H4 (cell line): ENCODE measurements around the gene C18orf54. TPM values are rescaled to one million over a fixed set of nuclear protein-coding genes. Genes with fewer than 3 reads are reported as not detected.
"Not testable (repeated sequence)": the region's sequence is repeated elsewhere in the genome, so short reads cannot be mapped to it uniquely, and the experiment has no call there.

Experiments
- DNase-seq: peaks from one replicate; pipeline ENCODE4 v3.0.0-alpha.2; 2015; ENCODE audit warnings: low spot score
- total RNA-seq: library from RNA; depleted of rRNA; stranded (reverse); fragments of >200 nt; shearing (Covaris generic); gene quantifications from 2 replicates; pipeline ENCODE4 v1.2.3, GENCODE V29; 2014; rRNA removed

C18orf54 gene
- total RNA-seq, 1 experiment from 2014 or later: 2.5 TPM

DNA sequence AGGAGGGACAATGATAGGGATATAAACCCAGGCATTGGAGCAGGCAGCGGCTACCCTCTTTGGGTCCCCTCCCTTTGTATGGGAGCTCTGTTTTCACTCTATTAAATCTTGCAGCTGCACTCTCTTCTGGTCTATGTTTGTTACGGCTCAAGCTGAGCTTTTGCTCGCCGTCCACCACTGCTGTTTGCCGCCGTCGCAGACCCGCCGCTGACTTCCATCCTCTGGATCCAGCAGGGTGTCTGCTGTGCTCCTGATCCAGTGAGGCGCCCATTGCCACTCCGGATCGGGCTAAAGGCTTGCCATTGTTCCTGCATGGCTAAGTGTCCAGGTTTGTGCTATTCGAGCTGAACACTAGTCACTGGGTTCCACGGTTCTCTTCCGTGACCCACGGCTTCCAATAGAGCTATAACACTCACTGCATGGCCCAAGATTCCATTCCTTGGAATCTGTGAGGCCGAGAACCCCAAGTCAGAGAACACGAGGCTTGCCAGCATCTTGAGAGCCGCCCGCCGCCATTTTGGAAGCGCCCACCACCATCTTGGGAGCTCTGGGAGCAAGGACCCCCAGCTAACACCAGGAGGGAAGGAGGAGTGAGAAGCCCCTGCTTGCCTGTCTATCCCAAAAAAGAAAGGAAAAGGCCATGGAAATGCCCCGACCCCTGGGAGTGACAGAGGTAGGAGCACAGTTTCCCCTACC lies 29.2 kb downstream of the C18orf54 start:
- DNase-seq: not testable (repeated sequence)

DNA sequence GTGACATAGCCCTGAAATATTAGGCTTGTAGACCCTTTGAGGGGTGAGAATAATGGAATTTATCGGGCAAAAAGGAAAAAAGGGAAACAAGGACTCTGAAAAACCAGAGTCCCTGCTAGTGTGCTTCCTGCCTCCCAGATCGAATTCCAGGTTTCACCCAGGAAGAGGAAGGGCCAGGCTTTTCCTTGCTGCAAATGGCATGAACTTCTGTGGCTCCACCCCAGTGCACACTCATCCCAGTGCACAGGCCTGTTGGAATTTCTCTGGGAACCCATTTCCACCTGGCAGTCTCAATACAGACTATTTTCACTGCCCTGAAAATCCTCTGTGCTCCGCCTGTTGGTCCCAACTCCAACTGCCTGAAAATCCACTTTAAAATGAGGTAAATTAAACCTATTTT lies 29.9 kb downstream of the C18orf54 start:
- DNase-seq: peak; percentile 24

DNA sequence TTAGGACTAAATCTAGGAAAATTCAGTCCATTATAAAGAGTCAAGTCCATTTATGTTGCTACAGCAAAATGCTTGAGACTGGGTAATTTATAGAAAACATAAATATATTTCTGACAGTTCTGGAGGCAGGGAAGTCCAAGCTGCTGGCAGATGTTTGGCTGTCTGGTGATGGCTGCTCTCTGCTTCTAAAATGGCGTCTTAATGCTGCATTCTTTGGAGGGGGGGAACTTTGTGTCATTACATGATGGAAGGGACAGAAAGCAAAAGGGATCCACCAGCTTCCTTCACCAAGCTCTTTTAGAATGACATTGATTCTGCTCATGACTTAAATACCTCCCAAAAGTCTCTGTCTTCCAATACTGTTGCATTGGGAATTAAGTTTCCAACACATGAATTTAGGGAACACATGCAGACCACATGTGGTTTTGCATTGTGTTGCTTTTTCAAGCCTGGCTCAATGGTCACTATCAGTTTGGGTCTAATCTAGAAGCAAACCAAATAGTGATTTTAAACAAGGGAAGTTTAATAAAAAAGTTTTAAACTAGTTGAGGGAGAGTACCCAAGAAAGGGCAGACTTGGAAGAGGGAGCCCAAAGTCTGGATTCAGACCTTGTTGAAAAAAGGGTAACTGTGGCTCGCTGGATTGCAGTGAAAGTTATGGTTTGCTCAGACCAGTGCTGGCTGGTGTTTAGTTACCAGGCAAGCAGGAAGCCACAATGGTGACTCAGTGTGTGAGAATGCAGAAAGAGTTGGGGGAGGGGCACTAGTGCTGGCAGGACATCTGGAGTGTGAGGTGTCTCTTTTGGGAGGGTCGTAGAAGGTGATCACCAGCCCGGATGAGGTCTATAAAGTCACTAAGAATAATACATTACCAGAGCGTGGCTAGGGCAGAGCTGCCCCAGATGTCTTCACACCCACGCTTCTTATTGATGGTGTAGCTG lies 30.8 kb downstream of the C18orf54 start:
- DNase-seq: peak; percentile 90

DNA sequence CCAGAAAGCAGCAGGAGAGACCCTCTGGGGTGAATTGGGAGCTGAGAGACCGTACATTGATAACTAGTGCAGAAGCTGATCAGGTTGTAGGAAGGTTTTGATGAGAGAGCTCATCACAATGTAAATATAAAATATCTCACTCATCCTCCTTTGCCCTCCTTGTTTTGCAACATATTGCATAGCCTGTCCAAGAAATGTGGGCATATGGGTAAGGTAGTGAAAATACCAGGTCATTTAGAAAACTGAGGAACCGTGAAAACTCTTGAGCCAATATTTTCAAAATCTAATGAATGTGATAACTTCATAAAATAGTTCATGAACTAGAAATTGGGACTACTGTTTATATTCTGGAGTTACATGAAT lies 31.4 kb downstream of the C18orf54 start:
- no peak for DNase-seq

DNA sequence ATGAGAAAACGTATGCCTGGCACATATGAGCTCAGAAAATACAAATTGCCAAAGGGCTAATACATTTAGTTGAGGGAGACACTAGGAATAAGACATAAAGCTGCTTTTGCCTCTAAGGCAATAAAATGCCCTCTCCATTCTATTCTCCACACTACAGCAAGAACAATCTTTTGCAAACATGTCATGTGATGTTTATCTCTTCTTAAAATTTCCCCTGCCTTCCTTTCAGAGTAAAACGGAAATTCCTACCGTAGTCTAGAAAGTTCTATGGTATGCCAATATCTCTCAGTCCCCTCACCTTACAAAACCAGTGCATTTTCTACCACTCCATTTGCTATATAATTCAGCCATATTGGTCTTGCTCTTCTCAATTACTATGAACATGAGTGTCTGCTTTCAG lies 33.1 kb downstream of the C18orf54 start:
- no peak for DNase-seq

DNA sequence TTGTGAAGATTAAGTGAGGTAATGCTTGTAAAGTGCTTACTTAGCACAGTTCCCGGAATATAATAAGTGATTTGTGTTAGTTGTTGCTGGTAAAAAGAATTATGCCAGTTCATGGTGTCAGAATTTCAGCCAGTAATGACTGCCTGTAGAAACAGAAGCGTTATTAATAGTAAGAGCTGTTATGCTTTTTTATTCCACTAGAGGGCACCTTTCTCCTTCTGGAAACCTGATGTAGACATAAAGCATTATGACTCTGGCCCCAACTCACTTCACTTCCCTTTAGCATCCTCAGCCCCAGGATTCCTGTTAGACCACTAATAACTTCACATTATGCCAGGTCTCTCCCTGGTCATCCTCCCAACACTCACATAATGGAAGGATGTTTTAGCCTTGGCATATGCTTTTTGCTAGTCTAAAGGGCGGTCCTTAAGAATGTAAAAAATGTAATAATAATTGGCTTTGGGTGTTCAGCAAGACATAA lies 34.9 kb downstream of the C18orf54 start:
- DNase-seq: peak; percentile 51

DNA sequence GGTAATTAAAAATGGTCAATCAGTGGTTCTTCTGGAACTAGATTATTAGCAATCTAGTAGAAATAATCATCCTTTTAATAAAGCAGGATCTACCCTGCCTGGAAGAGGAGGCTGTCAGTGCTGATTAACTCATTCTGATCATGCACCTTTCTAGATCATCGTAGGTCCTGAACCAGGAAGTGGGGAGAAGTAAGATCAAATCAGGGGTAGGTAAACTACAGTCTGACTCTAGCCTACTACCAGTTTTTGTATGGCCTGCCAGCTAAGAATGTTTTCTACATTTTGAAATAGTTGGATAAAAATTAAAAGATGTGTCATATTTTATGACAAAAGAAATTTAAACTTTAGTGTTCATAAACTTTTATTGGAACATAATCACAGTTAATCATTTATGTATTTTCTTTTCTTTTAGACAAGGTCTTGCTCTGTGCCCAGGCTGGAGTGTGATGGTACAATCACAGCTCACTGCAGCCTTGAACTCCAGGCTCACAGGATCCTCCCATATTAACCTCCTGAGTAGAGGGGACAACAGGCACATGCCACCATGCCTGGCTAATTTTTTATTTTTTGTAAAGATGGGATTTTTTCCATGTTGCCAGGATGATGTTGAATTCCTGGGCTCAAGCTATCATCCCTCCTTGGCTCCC lies 36.1 kb downstream of the C18orf54 start:
- no peak for DNase-seq

DNA sequence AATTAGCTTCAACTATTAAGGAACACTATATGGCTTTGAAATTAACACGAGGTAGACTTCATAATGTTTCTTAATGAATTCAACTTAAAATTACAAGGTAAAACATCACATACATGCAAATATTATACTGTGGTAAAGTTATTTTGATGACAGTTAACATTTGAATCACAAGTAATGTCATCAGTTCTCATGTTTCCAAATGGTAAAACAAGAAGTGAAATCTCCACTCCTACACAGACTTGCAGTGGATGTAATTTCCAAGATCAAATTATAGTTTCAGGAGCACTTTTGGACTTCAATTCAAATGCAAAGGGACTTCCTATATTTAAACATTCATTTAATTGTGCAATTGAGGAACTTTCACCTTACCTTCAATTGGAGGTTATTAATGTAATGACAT lies 39.1 kb downstream of the C18orf54 start:
- no peak for DNase-seq

DNA sequence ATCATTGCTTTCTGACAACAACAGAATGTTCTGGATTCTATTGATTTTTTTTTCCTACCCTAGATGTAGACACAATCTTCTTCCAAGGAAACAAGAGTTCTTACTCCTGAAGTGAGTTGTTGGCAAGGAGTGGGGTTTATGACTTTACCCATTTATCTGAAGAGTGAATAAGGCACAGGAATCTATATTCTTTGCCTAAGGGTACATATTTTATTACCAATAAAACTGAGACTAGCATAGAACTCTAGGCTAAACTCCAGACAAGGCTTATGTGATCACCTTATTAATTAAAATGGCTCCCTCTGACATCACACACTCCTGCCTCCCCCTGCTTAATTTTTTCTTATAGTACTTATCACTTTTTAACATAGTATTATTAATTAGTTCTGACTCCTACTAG lies 47.6 kb downstream of the C18orf54 start:
- DNase-seq: no peak

DNA sequence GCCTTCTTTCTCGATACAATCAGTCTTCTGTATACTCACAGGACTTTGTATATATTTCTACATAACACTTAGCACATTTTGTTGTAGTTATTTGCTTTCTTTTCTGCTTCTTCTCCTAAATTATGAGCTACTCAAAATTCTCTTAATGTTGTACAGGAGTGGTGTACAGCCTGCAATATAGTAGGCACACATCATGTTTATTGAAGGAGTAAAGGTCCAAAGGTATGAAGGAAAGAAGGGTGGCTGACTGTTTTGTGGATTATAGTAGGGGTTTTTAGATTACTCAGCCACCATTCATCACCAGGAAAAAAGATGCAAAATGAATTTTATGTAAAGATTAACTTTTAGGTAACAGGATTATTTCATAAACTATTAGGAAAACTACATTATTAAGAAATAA lies 54.1 kb downstream of the C18orf54 start:
- DNase-seq: no peak

DNA sequence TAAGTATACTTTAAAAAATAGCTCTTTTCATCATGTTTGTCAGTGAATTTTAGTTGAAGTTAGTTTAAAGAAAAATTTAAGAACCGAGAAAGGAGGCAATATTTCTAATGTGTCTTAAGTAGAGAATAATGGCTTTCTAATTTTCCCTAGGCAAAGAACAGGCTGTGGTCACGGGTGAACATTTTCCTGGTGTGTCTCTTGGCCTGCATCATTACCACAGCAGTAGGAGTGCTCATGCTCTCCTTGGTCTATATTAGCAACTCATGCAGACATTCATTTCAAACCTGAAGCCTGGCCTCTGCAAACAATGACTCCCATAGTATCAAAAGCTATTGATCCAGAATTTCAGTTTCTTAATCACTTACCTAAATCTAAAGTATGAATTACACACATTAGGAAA lies 57.4 kb downstream of the C18orf54 start:
- no peak for DNase-seq

DNA sequence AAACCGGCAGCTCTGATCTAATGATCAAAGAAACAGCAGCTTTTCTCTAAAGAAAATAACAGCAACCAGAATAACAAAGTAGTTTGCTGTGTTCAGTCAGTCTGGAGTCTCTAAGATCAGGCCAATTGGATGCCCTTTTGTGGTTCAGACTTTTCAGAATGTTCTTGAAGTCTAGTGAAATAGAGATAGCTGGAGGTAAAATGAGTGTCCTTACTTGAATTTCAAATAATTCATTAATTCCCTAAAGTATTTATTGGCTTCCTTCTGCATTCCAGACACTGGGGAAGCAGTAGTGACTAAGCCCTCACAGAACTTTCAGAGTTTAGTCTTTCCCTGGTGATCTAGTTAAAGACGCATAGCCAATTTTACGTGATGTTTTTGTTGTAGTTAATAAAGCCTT lies 58.7 kb downstream of the C18orf54 start:
- DNase-seq: no peak

DNA sequence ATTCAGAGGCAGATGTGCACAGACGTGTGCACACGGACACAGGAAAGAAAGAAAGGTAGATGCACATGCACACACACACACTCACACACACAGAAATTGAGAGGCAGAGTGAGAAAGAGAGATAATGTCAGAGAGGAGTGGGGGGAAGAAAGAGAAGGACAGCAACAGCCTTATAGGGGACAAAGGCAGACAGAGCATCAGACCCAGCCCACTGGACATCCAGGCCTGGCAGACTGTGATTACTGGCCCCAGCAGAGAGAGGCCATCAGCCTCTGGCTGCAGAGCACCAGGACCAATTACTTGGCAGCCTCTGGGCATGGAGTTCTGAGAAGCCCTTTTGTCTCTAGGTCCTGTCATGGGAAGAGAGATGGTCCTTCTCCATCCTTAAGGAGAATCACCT lies 66.1 kb downstream of the C18orf54 start:
- DNase-seq: no peak

DNA sequence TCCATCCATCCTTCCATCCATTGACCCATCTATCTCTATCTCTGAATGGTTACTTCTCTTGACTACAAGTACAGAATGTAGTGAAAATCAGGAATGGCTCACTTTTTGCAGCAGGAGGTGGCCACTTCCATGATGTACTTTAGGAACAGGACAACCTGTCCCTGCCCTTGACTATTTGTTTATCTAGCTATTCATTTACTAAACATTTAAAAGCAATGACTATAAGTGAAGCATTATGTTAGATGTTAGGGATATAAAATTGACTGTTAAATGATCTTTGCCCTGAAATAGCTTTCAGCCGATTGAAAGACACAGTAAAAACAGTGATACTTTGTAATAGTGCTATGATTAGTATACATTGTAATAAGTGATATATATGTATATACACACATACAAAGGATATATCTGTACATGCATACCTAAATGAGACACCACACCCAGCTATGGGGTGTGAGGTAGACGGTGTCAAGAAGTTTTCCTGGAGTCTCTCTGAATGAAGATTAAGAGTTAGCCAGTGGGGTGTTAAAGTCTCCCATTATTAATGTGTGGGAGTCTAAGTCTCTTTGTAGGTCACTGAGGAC lies 68.5 kb downstream of the C18orf54 start:
- no peak for DNase-seq

Other genes starting within 250 kb of the C18orf54 start
- 25.0 and 494 TPM in 2 replicates for gene MBD2, start 133.2 kb upstream of the C18orf54 start, total RNA-seq
- 10.1 and 26.1 TPM in 2 replicates for gene POLI, start 88.4 kb upstream of the C18orf54 start, total RNA-seq
- gene STARD6, start within 50 bp of the C18orf54 start, total RNA-seq: not detected in 2 replicates
- gene DYNAP, start 233.3 kb downstream of the C18orf54 start, total RNA-seq: not detected in 2 replicates